Forelimb muscle (tissue), 1 donor: ENCODE results near the gene COX10. TPM values are rescaled to one million over a fixed set of nuclear protein-coding genes. Genes with fewer than 3 reads are reported as not detected.

Experiments
- polyA plus RNA-seq: library from polyadenylated mRNA; unstranded; fragments of 120-200 nt; gene quantifications from one replicate; pipeline ENCODE4 v1.2.1, GENCODE V29; 2013; ENCODE audit not compliant: insufficient read length

The COX10 gene
- polyA plus RNA-seq, 1 donor, result 13.1 TPM

Other genes starting within 250 kb of the COX10 start
- gene CDRT15, start 167.4 kb downstream of the COX10 start, polyA plus RNA-seq, result 1.4 TPM
- gene HS3ST3B1, start 231.6 kb downstream of the COX10 start, polyA plus RNA-seq, result 0.83 TPM